Liver (tissue), 9 donors: ENCODE data around the gene AMY2B. TPM values are rescaled to one million over a fixed set of nuclear protein-coding genes. Genes with fewer than 3 reads are reported as not detected.
"Not testable (repeated sequence)": the region's sequence is repeated elsewhere in the genome, so short reads cannot be mapped to it uniquely, and the experiment has no call there.

Experiments used
- DNase-seq: peaks from one replicate; pipeline ENCODE4 v3.0.0-alpha.2; 2017; ENCODE audit warnings: low spot score
- H3K27ac ChIP-seq, 2 donors: one replicate each; pipeline ENCODE4 v1.7.0; 2013; ENCODE audit warnings: inconsistent platforms in 2 of 2, low read length in 2 of 2, control low read depth in 1 of 2, low read depth in 1 of 2, mild to moderate bottlenecking in 1 of 2
- H3K27me3 ChIP-seq, 4 donors: one replicate each; pipeline versions ENCODE4 v1.6.1 to v1.7.0; 2013; ENCODE audit warnings: low read length in 3 of 4, inconsistent platforms in 1 of 4, mild to moderate bottlenecking in 1 of 4, moderate library complexity in 1 of 4; ENCODE audit not compliant: control insufficient read depth in 4 of 4, insufficient read depth in 4 of 4
- H3K36me3 ChIP-seq, 4 donors: one replicate each; pipeline versions ENCODE4 v1.6.1 to v1.7.0; 2013; ENCODE audit warnings: low read length in 3 of 4, mild to moderate bottlenecking in 3 of 4, low read depth in 1 of 4, moderate library complexity in 1 of 4; ENCODE audit not compliant: control insufficient read depth in 4 of 4, insufficient read depth in 3 of 4
- H3K4me1 ChIP-seq, 4 donors: one replicate each; pipeline versions ENCODE4 v1.6.1 to v1.7.0; 2013; ENCODE audit warnings: low read length in 3 of 4, mild to moderate bottlenecking in 3 of 4, moderate library complexity in 1 of 4; ENCODE audit not compliant: control insufficient read depth in 4 of 4, insufficient read depth in 4 of 4
- H3K4me3 ChIP-seq, 3 donors: one replicate each; pipeline versions ENCODE4 v1.6.1 to v1.7.0; 2013; ENCODE audit warnings: low read length in 3 of 3, control low read depth in 1 of 3, low read depth in 1 of 3, mild to moderate bottlenecking in 1 of 3
- H3K9ac ChIP-seq, 2 donors: one replicate each; pipeline ENCODE4 v1.7.0; 2013; ENCODE audit warnings: low read length in 2 of 2, mild to moderate bottlenecking in 2 of 2, moderate library complexity in 2 of 2, control low read depth in 1 of 2, low read depth in 1 of 2
- H3K9me3 ChIP-seq, 4 donors: one replicate each; pipeline versions ENCODE4 v1.6.1 to v1.7.0; 2013; ENCODE audit warnings: low read length in 3 of 4; ENCODE audit not compliant: control insufficient read depth in 4 of 4
- ATF3 ChIP-seq: IDR thresholded peaks from 2 replicates; pipeline ENCODE4 v1.6.1; 2016; ENCODE audit warnings: antibody characterized with exemption
- CTCF ChIP-seq: fragments of 150-350 bp; IDR thresholded peaks from 2 replicates; pipeline ENCODE4 v1.5.1; 2017; ENCODE audit warnings: improper control_type of control experiment, low read depth, low read length; ENCODE audit not compliant: missing input control
- FOXA1 ChIP-seq: IDR thresholded peaks from 2 replicates; pipeline ENCODE4 v1.6.1; 2016; ENCODE audit warnings: antibody characterized with exemption
- FOXA2 ChIP-seq: IDR thresholded peaks from 2 replicates; pipeline ENCODE4 v1.6.1; 2016; ENCODE audit warnings: antibody characterized with exemption
- NR2F2 ChIP-seq: IDR thresholded peaks from 2 replicates; pipeline ENCODE4 v1.6.1; 2016; ENCODE audit warnings: antibody characterized with exemption
- YY1 ChIP-seq: IDR thresholded peaks from 2 replicates; pipeline ENCODE4 v1.6.1; 2016; ENCODE audit warnings: antibody characterized with exemption, mild to moderate bottlenecking
- WGBS: extraction: QIAGEN DNeasy Blood & Tissue Kit; methylation state at CpG from one replicate; pipeline ENCODE4 v1.1.7; 2013; 5-methylcytosine and 5-hydroxymethylcytosine counted together
- polyA plus RNA-seq, 2 donors: library from polyadenylated mRNA; stranded (reverse) in 1 of 2; unstranded in 1 of 2; fragments of 200-250 nt in 1 of 2; fragments of >200 nt in 1 of 2; fragmentation: Nextera tagmentation in 1 of 2; extraction: Ambion mirVana in 1 of 2; gene quantifications; one replicate each; pipeline versions ENCODE4 v1.2.1 to v1.2.3, GENCODE V29; 2013 to 2015
- total RNA-seq, 2 donors: library from RNA; depleted of rRNA; stranded (reverse); fragments of >200 nt; gene quantifications; one replicate each; pipeline ENCODE4 v1.2.3, GENCODE V29; 2014
- TF ChIP-seq, protein P1 (sequence below): IDR thresholded peaks from 2 replicates; pipeline ENCODE4 v1.6.1; 2016; ENCODE audit warnings: antibody characterized with exemption, mild to moderate bottlenecking
- TF ChIP-seq, protein P2 (sequence below): IDR thresholded peaks from 2 replicates; pipeline ENCODE4 v1.6.1; 2016; ENCODE audit warnings: antibody characterized with exemption
- donor health status: healthy.
- donor health status: healthy.
- donor health status: healthy.
- donor health status: healthy.
- donor health status: healthy.

The AMY2B gene
- total and polyA plus RNA-seq, 4 donors: 2.1 to 16.7 (median 8.9) TPM

DNA sequence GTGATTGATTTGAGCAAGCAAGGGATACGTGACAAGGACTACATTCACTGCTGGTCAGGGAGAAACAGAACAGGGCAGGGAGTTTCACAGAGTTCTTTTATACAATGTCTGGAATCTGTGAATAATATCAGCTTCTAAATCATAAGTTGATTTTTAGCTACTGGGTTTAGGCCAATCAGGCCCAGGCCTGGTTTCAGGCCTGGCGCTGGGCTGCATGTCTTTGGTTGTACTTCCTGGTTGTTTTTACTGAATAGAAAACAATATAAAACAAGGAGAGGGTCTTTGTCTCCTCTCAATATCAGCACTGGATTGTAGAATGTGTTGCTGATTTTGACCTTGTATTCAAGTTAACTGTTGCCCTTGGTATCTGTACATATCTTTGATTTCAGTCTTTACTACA, 45.0 kb downstream of the AMY2B start (continued):
- TF ChIP-seq, protein P1, sequence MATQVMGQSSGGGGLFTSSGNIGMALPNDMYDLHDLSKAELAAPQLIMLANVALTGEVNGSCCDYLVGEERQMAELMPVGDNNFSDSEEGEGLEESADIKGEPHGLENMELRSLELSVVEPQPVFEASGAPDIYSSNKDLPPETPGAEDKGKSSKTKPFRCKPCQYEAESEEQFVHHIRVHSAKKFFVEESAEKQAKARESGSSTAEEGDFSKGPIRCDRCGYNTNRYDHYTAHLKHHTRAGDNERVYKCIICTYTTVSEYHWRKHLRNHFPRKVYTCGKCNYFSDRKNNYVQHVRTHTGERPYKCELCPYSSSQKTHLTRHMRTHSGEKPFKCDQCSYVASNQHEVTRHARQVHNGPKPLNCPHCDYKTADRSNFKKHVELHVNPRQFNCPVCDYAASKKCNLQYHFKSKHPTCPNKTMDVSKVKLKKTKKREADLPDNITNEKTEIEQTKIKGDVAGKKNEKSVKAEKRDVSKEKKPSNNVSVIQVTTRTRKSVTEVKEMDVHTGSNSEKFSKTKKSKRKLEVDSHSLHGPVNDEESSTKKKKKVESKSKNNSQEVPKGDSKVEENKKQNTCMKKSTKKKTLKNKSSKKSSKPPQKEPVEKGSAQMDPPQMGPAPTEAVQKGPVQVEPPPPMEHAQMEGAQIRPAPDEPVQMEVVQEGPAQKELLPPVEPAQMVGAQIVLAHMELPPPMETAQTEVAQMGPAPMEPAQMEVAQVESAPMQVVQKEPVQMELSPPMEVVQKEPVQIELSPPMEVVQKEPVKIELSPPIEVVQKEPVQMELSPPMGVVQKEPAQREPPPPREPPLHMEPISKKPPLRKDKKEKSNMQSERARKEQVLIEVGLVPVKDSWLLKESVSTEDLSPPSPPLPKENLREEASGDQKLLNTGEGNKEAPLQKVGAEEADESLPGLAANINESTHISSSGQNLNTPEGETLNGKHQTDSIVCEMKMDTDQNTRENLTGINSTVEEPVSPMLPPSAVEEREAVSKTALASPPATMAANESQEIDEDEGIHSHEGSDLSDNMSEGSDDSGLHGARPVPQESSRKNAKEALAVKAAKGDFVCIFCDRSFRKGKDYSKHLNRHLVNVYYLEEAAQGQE: no peak
- TF ChIP-seq ATF3: no peak
- no peak for TF ChIP-seq FOXA1
- TF ChIP-seq CTCF: no peak
- no peak for TF ChIP-seq YY1
- TF ChIP-seq NR2F2: no peak
- no peak for TF ChIP-seq FOXA2
- TF ChIP-seq, protein P2, sequence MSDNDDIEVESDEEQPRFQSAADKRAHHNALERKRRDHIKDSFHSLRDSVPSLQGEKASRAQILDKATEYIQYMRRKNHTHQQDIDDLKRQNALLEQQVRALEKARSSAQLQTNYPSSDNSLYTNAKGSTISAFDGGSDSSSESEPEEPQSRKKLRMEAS: no peak

- H3K4me1 ChIP-seq, H3K27ac ChIP-seq, H3K9ac ChIP-seq, H3K27me3 ChIP-seq, H3K36me3 ChIP-seq, DNase-seq, H3K4me3 ChIP-seq, H3K9me3 ChIP-seq: not testable (repeated sequence)
- 89% methylated on average over 3 of the region's 3 CpGs for WGBS
These were observed 45.6 kb downstream of the AMY2B start, which contains the start of gene AMY2A for GRCh38 chr1:103616994-103617477. TSS of gene AMY2A (plus strand) at chr1:103617427. CDS start at chr1:103617441, 14 bp downstream.

- not testable (repeated sequence) for H3K9ac ChIP-seq, H3K9me3 ChIP-seq, H3K27me3 ChIP-seq, H3K27ac ChIP-seq, H3K36me3 ChIP-seq, H3K4me3 ChIP-seq, DNase-seq, H3K4me1 ChIP-seq
- WGBS: 78% methylated on average over 3 of the region's 4 CpGs
These were observed 56.0 kb downstream of the AMY2B start for GRCh38 chr1:103627436-103627835.

Other genes starting within 250 kb of the AMY2B start
- gene RNPC3, start 45.9 kb upstream of the AMY2B start, total RNA-seq: 10 to 100 TPM in 1 of 2 donors, 1 to 10 TPM in 1; 6.1 to 13.1 TPM
- gene RNPC3, start 45.9 kb upstream of the AMY2B start, polyA plus RNA-seq: 10 to 100 TPM in 1 of 2 donors, 1 to 10 TPM in 1; 4.2 to 18.0 TPM
- gene AMY2A, start 45.8 kb downstream of the AMY2B start, total RNA-seq: not detected
- not detected for gene AMY2A, start 45.8 kb downstream of the AMY2B start, polyA plus RNA-seq
- not detected for gene AMY1A, start 84.2 kb downstream of the AMY2B start, total RNA-seq
- gene AMY1A, start 84.2 kb downstream of the AMY2B start, polyA plus RNA-seq: not detected
- not detected for gene AMY1B, start 124.6 kb downstream of the AMY2B start, total RNA-seq
- gene AMY1B, start 124.6 kb downstream of the AMY2B start, polyA plus RNA-seq: not detected
- not detected for gene AMY1C, start 178.3 kb downstream of the AMY2B start, total RNA-seq
- gene AMY1C, start 178.3 kb downstream of the AMY2B start, polyA plus RNA-seq: not detected